OCI-LY7 (cell line): ENCODE data around the gene HDGFL1. TPM values are rescaled to one million over a fixed set of nuclear protein-coding genes. Genes with fewer than 3 reads are reported as not detected.

ENCODE experiments used
- BruUV-seq: library from RNA; stranded (reverse); fragments of 400-500 nt; replicated peaks from 2 replicates; lab custom pipeline; 2021; lab: Mats Ljungman, UMichigan
- CTCF ChIA-PET: fragments of 300-600 bp; sonication (Branson Sonifier 250); formaldehyde crosslinking; loops from one replicate; lab custom pipeline; 2022; ENCODE audit warnings: antibody characterized with exemption; ENCODE audit not compliant: unreplicated experiment; lab: Charles Lee
- POLR2A ChIA-PET: fragments of 300-600 bp; sonication (Branson Sonifier 250); formaldehyde crosslinking; loops from one replicate; lab custom pipeline; 2022; ENCODE audit warnings: antibody characterized with exemption; lab: Charles Lee
- DNase-seq: peaks from one replicate; pipeline ENCODE4 v3.0.0-alpha.2; 2015; ENCODE audit warnings: low spot score
- H2AFZ ChIP-seq: fragments of 200-600 bp; sonication (generic), shearing (Covaris generic); 2 replicates; pipeline ENCODE4 v1.6.1; 2014; ENCODE audit warnings: mild to moderate bottlenecking, antibody characterized with exemption, low read length, moderate library complexity
- H3K27ac ChIP-seq: fragments of 200-600 bp; sonication (generic); 2 replicates; pipeline ENCODE4 v1.5.1; 2014; ENCODE audit warnings: mixed run types, low read depth, mild to moderate bottlenecking, moderate library complexity, low read length, inconsistent platforms; ENCODE audit not compliant: poor library complexity, severe bottlenecking
- H3K36me3 ChIP-seq: fragments of 200-600 bp; sonication (generic); 2 replicates; pipeline ENCODE4 v1.6.1; 2014; ENCODE audit warnings: mild to moderate bottlenecking, antibody characterized with exemption, low read length, moderate library complexity, mixed read lengths; ENCODE audit not compliant: insufficient read depth
- H3K4me1 ChIP-seq: fragments of 200-600 bp; sonication (generic); 2 replicates; pipeline ENCODE4 v1.5.1; 2014; ENCODE audit warnings: mild to moderate bottlenecking, low read length; ENCODE audit not compliant: insufficient read depth, poor library complexity, severe bottlenecking
- H3K4me2 ChIP-seq: fragments of 200-600 bp; sonication (generic); 2 replicates; pipeline ENCODE4 v1.6.1; 2014; ENCODE audit warnings: mild to moderate bottlenecking, low read length
- H3K4me3 ChIP-seq: fragments of 200-600 bp; sonication (generic); 2 replicates; pipeline ENCODE4 v1.5.1; 2014; ENCODE audit warnings: mild to moderate bottlenecking, low read depth, low read length; ENCODE audit not compliant: poor library complexity, severe bottlenecking
- H3K79me2 ChIP-seq: fragments of 200-600 bp; sonication (generic); 2 replicates; pipeline ENCODE4 v1.6.1; 2016; ENCODE audit warnings: low read depth, mild to moderate bottlenecking, low read length, moderate library complexity, mixed read lengths; ENCODE audit not compliant: insufficient read depth
- H3K9me2 ChIP-seq: fragments of 200-600 bp; sonication (generic); 2 replicates; pipeline ENCODE4 v1.6.1; 2016; ENCODE audit warnings: mild to moderate bottlenecking, low read length, mixed read lengths; ENCODE audit not compliant: insufficient read depth
- H3K9me3 ChIP-seq: fragments of 200-600 bp; sonication (generic); 2 replicates; pipeline ENCODE4 v1.6.1; 2014; ENCODE audit warnings: mild to moderate bottlenecking, mixed run types, low read length, mixed read lengths
- H4K20me1 ChIP-seq: fragments of 200-600 bp; sonication (generic); 2 replicates; pipeline ENCODE4 v1.6.1; 2014; ENCODE audit warnings: mild to moderate bottlenecking, antibody characterized with exemption, low read length, moderate library complexity, mixed read lengths; ENCODE audit not compliant: insufficient read depth
- EZH2phosphoT487 ChIP-seq: fragments of 200-600 bp; sonication (generic); IDR thresholded peaks from 2 replicates; pipeline ENCODE4 v1.6.1; 2018; ENCODE audit warnings: low read depth, borderline replicate concordance, mild to moderate bottlenecking, mixed run types, antibody characterized with exemption, low read length, moderate library complexity, mixed read lengths
- intact Hi-C: fragments of 100-400 bp; cut with micrococcal nuclease; formaldehyde crosslinking; loops from one replicate; pipeline ENCODE4 v1.10.0; 2022; ENCODE audit not compliant: unreplicated experiment
- total RNA-seq, 2 experiments: library from RNA; depleted of rRNA in 1 of 2; stranded (reverse); fragments of >200 nt in 1 of 2; shearing (Covaris generic) in 1 of 2; gene quantifications; 2 replicates each; pipeline ENCODE4 v1.2.3, GENCODE V29; 2014 to 2022
- TF ChIP-seq, protein P1 (sequence below): fragments of 200-600 bp; sonication (generic); conservative IDR thresholded peaks from 2 replicates; pipeline ENCODE4 v1.5.1; 2014; ENCODE audit warnings: mild to moderate bottlenecking, antibody characterized with exemption, low read length, moderate library complexity, mixed read lengths

Gene HDGFL1
- total RNA-seq, 2 experiments from 2014 or later, result not detected

DNA sequence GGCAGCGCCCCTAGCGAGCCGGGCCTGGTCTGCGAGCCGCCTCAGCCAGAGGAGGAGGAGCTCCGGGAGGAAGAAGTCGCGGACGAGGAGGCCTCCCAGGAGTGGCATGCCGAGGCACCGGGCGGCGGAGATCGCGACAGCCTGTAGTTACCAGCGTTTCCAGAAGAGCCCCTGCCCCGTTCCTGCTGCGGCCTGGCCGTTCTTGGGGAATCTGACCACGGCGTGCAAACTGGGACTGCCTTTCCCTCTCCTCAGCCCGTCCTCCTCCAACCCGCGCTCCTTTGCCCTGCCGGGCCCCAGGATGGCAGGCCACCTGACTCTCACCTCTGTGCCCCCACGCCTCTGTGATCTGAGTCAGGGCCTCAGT lies 802 bp downstream of the HDGFL1 start:
- no peaks in the 10 kb centered on the region for H3K36me3 ChIP-seq
- H3K9me3 ChIP-seq, result no peaks in the 10 kb centered on the region
- no peaks in the 10 kb centered on the region for H3K79me2 ChIP-seq
- H3K4me3 ChIP-seq, result no peak overlapping the region
- H3K4me1 ChIP-seq, result no peaks in the 10 kb centered on the region
- ChIA-PET POLR2A (no interaction called here), CTCF (no interaction called here)
- H3K4me2 ChIP-seq, result no peak overlapping the region
- no peak overlapping the region for H2AFZ ChIP-seq
- H3K27ac ChIP-seq, result no peak overlapping the region
- intact Hi-C loops, result no loop called here
- no peaks in the 10 kb centered on the region for H4K20me1 ChIP-seq
- TF ChIP-seq EZH2phosphoT487, result no peak
- DNase-seq, result no peak
- no TSS peak for BruUV-seq
- H3K9me2 ChIP-seq, result no peaks in the 10 kb centered on the region

DNA sequence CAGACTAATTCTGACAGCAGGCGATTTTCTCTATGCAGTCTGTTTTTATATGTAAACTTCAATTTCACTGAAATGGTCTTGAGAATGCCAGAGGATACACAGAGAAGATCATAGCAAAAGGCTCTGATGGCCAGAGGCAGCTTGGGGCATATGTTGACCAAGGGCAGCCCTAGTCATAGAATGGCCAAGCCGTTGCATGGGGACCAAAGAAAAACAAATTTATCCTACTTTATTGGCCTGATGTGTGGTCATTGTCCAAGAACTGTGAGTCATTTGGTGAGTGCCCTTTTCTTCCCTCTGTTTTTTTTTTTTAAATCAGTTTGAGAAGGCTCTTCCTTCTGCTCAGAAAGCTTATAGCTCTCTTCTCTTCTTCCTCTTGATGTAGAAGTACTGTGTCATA lies 5.8 kb downstream of the HDGFL1 start:
- TF ChIP-seq, protein P1, sequence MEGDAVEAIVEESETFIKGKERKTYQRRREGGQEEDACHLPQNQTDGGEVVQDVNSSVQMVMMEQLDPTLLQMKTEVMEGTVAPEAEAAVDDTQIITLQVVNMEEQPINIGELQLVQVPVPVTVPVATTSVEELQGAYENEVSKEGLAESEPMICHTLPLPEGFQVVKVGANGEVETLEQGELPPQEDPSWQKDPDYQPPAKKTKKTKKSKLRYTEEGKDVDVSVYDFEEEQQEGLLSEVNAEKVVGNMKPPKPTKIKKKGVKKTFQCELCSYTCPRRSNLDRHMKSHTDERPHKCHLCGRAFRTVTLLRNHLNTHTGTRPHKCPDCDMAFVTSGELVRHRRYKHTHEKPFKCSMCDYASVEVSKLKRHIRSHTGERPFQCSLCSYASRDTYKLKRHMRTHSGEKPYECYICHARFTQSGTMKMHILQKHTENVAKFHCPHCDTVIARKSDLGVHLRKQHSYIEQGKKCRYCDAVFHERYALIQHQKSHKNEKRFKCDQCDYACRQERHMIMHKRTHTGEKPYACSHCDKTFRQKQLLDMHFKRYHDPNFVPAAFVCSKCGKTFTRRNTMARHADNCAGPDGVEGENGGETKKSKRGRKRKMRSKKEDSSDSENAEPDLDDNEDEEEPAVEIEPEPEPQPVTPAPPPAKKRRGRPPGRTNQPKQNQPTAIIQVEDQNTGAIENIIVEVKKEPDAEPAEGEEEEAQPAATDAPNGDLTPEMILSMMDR, result no peak
- no peak for TF ChIP-seq EZH2phosphoT487
- POLR2A ChIA-PET, result no interaction called here
- no peak for DNase-seq
- H4K20me1 ChIP-seq, result no peaks in the 10 kb centered on the region
- H3K9me3 ChIP-seq, result no peaks in the 10 kb centered on the region
- no peaks in the 10 kb centered on the region for H3K79me2 ChIP-seq
- H3K4me2 ChIP-seq, result no peak overlapping the region
- no peaks in the 10 kb centered on the region for H3K36me3 ChIP-seq
- no peaks in the 10 kb centered on the region for H3K4me1 ChIP-seq
- H3K4me3 ChIP-seq, result no peak overlapping the region
- intact Hi-C loops, result no loop called here
- no TSS peak for BruUV-seq
- CTCF ChIA-PET, result no interaction called here
- no peaks in the 10 kb centered on the region for H3K9me2 ChIP-seq
- H2AFZ ChIP-seq, result no peak overlapping the region
- H3K27ac ChIP-seq, result no peak overlapping the region

DNA sequence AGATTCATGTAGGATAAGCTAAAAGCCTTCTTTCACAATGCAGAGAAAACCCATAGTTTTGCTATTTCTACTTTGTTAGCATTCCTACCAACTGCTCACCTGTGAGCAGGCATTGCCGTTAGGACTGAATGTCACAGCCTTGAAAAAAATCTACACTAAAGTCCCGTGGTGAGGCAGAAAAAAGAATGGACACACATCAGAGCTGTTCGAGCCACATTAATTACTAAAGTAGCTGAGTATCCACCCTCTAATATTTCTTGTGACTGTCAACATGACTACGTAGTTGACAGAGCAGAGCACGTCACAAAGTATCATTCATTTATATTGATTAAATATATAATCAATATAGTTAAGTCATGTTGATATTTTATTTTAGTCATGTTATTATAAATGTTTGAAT lies 10.1 kb downstream of the HDGFL1 start:
- POLR2A ChIA-PET, result no interaction called here
- no peak for TF ChIP-seq EZH2phosphoT487
- TF ChIP-seq, protein P1, result no peak
- H3K9me3 ChIP-seq, result no peaks in the 10 kb centered on the region
- no TSS peak for BruUV-seq
- no peak for DNase-seq
- no peaks in the 10 kb centered on the region for H3K36me3 ChIP-seq
- no peaks in the 10 kb centered on the region for H3K4me1 ChIP-seq
- no peak overlapping the region for H3K27ac ChIP-seq
- H3K4me2 ChIP-seq, result no peak overlapping the region
- H3K4me3 ChIP-seq, result no peak overlapping the region
- no peaks in the 10 kb centered on the region for H3K9me2 ChIP-seq
- CTCF ChIA-PET, result no interaction called here
- intact Hi-C loops, result no loop called here
- H3K79me2 ChIP-seq, result no peaks in the 10 kb centered on the region
- no peak overlapping the region for H2AFZ ChIP-seq
- H4K20me1 ChIP-seq, result no peaks in the 10 kb centered on the region
